GM23338 (cell line): Measurements from ENCODE around the gene KRT33B. TPM values are rescaled to one million over a fixed set of nuclear protein-coding genes. Genes with fewer than 3 reads are reported as not detected.
A peak's percentile ranks its signal among the peaks of the same experiment; 100 is the strongest.

Experiments
- ATAC-seq: fragments of 200-7000 bp; cut with Tn5 transposase; 3 replicates; pipeline ENCODE4 v1.9.1; 2020
- DNase-seq: peaks from one replicate; pipeline ENCODE4 v3.0.0-alpha.2; 2015; ENCODE audit warnings: low spot score
- H2AFZ ChIP-seq: fragments of 200-600 bp; sonication (generic); 2 replicates; pipeline ENCODE4 v1.8.0; 2016; ENCODE audit warnings: antibody characterized with exemption, mild to moderate bottlenecking, moderate library complexity
- H3F3A ChIP-seq: fragments of 200-600 bp; sonication (generic); replicated peaks from 2 replicates; pipeline ENCODE4 v1.8.0; 2017; ENCODE audit warnings: antibody characterized with exemption, mixed run types, low read depth
- H3K27ac ChIP-seq: fragments of 200-600 bp; sonication (generic); 2 replicates; pipeline ENCODE4 v1.6.1; 2016; ENCODE audit warnings: low read depth
- H3K27me3 ChIP-seq: fragments of 200-600 bp; sonication (generic); 2 replicates; pipeline ENCODE4 v1.8.0; 2016; ENCODE audit warnings: mild to moderate bottlenecking, mixed run types, moderate library complexity; ENCODE audit not compliant: insufficient read depth
- H3K36me3 ChIP-seq: fragments of 200-600 bp; sonication (generic); 2 replicates; pipeline ENCODE4 v1.8.0; 2016; ENCODE audit warnings: mild to moderate bottlenecking; ENCODE audit not compliant: insufficient read depth
- H3K4me1 ChIP-seq: fragments of 200-600 bp; sonication (generic); 2 replicates; pipeline ENCODE4 v1.8.0; 2016; ENCODE audit warnings: mild to moderate bottlenecking, moderate library complexity; ENCODE audit not compliant: insufficient read depth
- H3K4me2 ChIP-seq: fragments of 200-600 bp; sonication (generic); 2 replicates; pipeline ENCODE4 v1.7.1; 2017; ENCODE audit warnings: mixed run types
- H3K4me3 ChIP-seq: fragments of 200-600 bp; sonication (generic); 2 replicates; pipeline ENCODE4 v1.6.1; 2016; ENCODE audit warnings: mixed run types
- H3K79me2 ChIP-seq: fragments of 200-600 bp; sonication (generic); replicated peaks from 2 replicates; pipeline ENCODE4 v1.8.0; 2017; ENCODE audit warnings: mild to moderate bottlenecking; ENCODE audit not compliant: insufficient read depth
- H3K9me2 ChIP-seq: fragments of 200-600 bp; sonication (generic); 2 replicates; pipeline ENCODE4 v1.8.0; 2017; ENCODE audit not compliant: insufficient read depth
- H4K20me1 ChIP-seq: fragments of 200-600 bp; sonication (generic); replicated peaks from 2 replicates; pipeline ENCODE4 v1.8.0; 2017; ENCODE audit warnings: mild to moderate bottlenecking; ENCODE audit not compliant: insufficient read depth
- H3K27ac Mint-ChIP-seq: 2 replicates; pipeline ENCODE4 v1.8.0; 2020; ENCODE audit warnings: inconsistent platforms, mild to moderate bottlenecking, moderate library complexity, mixed read lengths
- H3K27me3 Mint-ChIP-seq: 3 replicates; pipeline ENCODE4 v1.8.0; 2022; ENCODE audit warnings: low read depth, mild to moderate bottlenecking, moderate library complexity, mixed read lengths, inconsistent platforms; ENCODE audit not compliant: insufficient read depth, poor library complexity
- H3K36me3 Mint-ChIP-seq: 3 replicates; pipeline ENCODE4 v1.8.0; 2021; ENCODE audit warnings: low read depth, mild to moderate bottlenecking, inconsistent platforms, moderate library complexity, mixed read lengths
- H3K4me1 Mint-ChIP-seq: 3 replicates; pipeline ENCODE4 v1.8.0; 2020; ENCODE audit warnings: mild to moderate bottlenecking, inconsistent platforms, mixed read lengths
- H3K4me3 Mint-ChIP-seq: 3 replicates; pipeline ENCODE4 v1.8.0; 2021; ENCODE audit warnings: moderate library complexity, mild to moderate bottlenecking, inconsistent platforms, mixed read lengths
- H3K9me3 Mint-ChIP-seq: 3 replicates; pipeline ENCODE4 v1.8.0; 2020; ENCODE audit warnings: moderate library complexity, mild to moderate bottlenecking, inconsistent platforms, mixed read lengths
- CREB1 ChIP-seq: fragments of 250-450 bp; sonication (Bioruptor Pico); IDR thresholded peaks from 2 replicates; pipeline ENCODE4 v1.5.0; 2020; ENCODE audit warnings: low read depth, mild to moderate bottlenecking, moderate library complexity
- EZH2 ChIP-seq: fragments of 200-600 bp; sonication (generic); IDR thresholded peaks from one replicate; pipeline ENCODE4 v1.8.0; 2017; ENCODE audit warnings: antibody characterized with exemption, mild to moderate bottlenecking, low read depth; ENCODE audit not compliant: unreplicated experiment
- EZH2phosphoT487 ChIP-seq: fragments of 200-600 bp; sonication (generic); IDR thresholded peaks from one replicate; pipeline ENCODE4 v1.8.1; 2018; ENCODE audit warnings: antibody characterized with exemption; ENCODE audit not compliant: unreplicated experiment
- POLR2AphosphoS5 ChIP-seq: IDR thresholded peaks from 2 replicates; pipeline ENCODE4 v1.6.1; 2016; ENCODE audit warnings: antibody characterized with exemption, low read depth
- REST ChIP-seq: IDR thresholded peaks from one replicate; pipeline ENCODE4 v1.6.1; 2018; ENCODE audit warnings: antibody characterized with exemption; ENCODE audit not compliant: unreplicated experiment
- ZNF114 ChIP-seq: fragments of 250-450 bp; sonication (Bioruptor Pico); IDR thresholded peaks from 2 replicates; pipeline ENCODE4 v1.5.0; 2020; ENCODE audit warnings: mild to moderate bottlenecking, moderate library complexity
- ZNF331 ChIP-seq: fragments of 250-450 bp; sonication (Bioruptor Pico); IDR thresholded peaks from 2 replicates; pipeline ENCODE4 v1.5.0; 2020; ENCODE audit warnings: low read depth, mild to moderate bottlenecking, moderate library complexity
- polyA plus RNA-seq: library from polyadenylated mRNA; unstranded; fragments of >200 nt; fragmentation: Nextera tagmentation; extraction: Ambion mirVana; gene quantifications from 2 replicates; pipeline ENCODE4 v1.2.1, GENCODE V29; 2016
- total RNA-seq: library from RNA; depleted of rRNA; stranded (reverse); fragments of >200 nt; shearing (Covaris generic); gene quantifications from 2 replicates; pipeline ENCODE4 v1.2.3, GENCODE V29; 2014
- TF ChIP-seq, protein P1 (sequence below), 2 experiments: fragments of 200-600 bp in 1 of 2; sonication (generic) in 1 of 2; conservative IDR thresholded peaks; 2 replicates each; pipeline versions ENCODE4 v1.5.1 to v1.6.1; 2016 to 2017; ENCODE audit warnings: antibody characterized with exemption in 2 of 2, low read depth in 2 of 2, mild to moderate bottlenecking in 2 of 2, moderate library complexity in 1 of 2
- TF ChIP-seq, protein P2 (sequence below): IDR thresholded peaks from 2 replicates; pipeline ENCODE4 v1.6.1; 2016; ENCODE audit warnings: antibody characterized with exemption

The KRT33B gene
- total and polyA plus RNA-seq, 2 experiments from 2014 or later = not detected

DNA sequence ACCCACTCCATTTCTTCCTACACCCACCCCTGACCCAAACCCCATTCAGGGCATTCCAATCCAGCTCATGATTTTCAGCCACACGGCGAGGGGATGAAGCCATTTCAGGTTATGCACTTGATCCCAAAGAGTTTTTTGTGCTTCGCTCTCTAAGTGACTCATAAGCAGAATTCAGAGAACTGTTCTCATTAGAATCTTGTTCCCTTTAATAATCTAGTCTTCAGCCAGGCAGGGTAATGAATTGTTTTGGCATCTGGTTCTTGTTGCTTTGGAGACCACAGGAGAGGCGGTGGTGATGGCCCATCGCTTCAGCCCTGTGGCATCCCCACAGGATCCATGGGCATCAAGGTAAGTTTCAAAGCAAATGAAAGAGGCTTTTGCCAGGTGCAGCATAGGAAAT is 32.5 kb upstream of the KRT33B start:
- Mint-ChIP-seq H3K36me3 (no peaks in the 10 kb centered on the region), H3K4me1 (no peaks in the 10 kb centered on the region), H3K9me3 (no peaks in the 10 kb centered on the region), H3K27me3 (peaks cover 2% of the 10 kb centered on the region), H3K27ac (no peak overlapping the region), H3K4me3 (no peak overlapping the region)
- DNase-seq (no peak), ATAC-seq (no peak)
- no peak overlapping the region for H3K27ac ChIP-seq
- H3K79me2 ChIP-seq = no peaks in the 10 kb centered on the region
- H3K4me1 ChIP-seq = no peaks in the 10 kb centered on the region
- H3F3A ChIP-seq = no peaks in the 10 kb centered on the region
- no peaks in the 10 kb centered on the region for H3K9me2 ChIP-seq
- no peaks in the 10 kb centered on the region for H3K27me3 ChIP-seq
- H3K36me3 ChIP-seq = no peaks in the 10 kb centered on the region
- H4K20me1 ChIP-seq = no peaks in the 10 kb centered on the region
- H2AFZ ChIP-seq = no peak overlapping the region
- TF ChIP-seq EZH2phosphoT487 = no peak
- TF ChIP-seq EZH2 = no peak
- TF ChIP-seq CREB1 = no peak
- TF ChIP-seq ZNF331 = no peak
- TF ChIP-seq, protein P1, sequence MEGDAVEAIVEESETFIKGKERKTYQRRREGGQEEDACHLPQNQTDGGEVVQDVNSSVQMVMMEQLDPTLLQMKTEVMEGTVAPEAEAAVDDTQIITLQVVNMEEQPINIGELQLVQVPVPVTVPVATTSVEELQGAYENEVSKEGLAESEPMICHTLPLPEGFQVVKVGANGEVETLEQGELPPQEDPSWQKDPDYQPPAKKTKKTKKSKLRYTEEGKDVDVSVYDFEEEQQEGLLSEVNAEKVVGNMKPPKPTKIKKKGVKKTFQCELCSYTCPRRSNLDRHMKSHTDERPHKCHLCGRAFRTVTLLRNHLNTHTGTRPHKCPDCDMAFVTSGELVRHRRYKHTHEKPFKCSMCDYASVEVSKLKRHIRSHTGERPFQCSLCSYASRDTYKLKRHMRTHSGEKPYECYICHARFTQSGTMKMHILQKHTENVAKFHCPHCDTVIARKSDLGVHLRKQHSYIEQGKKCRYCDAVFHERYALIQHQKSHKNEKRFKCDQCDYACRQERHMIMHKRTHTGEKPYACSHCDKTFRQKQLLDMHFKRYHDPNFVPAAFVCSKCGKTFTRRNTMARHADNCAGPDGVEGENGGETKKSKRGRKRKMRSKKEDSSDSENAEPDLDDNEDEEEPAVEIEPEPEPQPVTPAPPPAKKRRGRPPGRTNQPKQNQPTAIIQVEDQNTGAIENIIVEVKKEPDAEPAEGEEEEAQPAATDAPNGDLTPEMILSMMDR (conservative IDR thresholded peaks at IDR 0.05; ENCODE audit: low read depth in 2 of 2) = no peak
- TF ChIP-seq, protein P2, sequence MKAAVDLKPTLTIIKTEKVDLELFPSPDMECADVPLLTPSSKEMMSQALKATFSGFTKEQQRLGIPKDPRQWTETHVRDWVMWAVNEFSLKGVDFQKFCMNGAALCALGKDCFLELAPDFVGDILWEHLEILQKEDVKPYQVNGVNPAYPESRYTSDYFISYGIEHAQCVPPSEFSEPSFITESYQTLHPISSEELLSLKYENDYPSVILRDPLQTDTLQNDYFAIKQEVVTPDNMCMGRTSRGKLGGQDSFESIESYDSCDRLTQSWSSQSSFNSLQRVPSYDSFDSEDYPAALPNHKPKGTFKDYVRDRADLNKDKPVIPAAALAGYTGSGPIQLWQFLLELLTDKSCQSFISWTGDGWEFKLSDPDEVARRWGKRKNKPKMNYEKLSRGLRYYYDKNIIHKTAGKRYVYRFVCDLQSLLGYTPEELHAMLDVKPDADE = no peak
- no peak overlapping the region for H3K4me3 ChIP-seq
- H3K4me2 ChIP-seq = no peak overlapping the region

DNA sequence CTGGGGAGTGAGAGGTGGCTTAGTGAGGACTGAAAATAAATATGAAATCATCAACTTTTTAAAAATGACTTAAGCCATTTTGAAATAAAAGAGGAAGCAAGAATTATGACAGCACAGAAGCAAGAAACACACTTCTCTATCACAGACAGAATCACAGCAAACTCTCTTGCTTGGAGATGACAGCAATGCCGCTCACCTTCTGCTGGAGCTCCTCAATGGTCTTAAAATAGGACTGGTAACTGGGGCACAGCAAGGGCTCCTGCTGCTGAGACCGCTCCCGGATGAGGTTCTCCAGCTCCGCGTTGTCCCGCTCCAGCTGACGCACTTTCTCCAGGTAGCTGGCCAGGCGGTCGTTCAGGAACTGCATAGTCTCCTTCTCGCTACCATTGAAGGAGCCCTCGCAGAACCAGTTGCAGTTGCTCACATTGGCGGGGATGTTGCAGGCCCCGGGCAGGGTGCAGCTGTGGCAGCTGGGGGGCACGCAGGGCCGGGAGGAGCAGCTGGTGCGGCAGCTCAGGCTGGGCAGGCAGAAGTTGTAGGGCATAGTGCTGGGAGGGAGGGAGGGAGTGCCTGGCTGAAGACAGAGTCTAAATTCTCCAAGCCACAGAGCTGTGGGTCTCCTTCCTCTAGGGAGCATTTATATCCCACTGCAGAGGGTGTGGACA is 27.5 kb upstream of the KRT33B start, which contains the start of gene KRT31:
TSS of gene KRT31 (minus strand) at position 613 of the 665 bp plus-strand sequence. CDS start at position 544, 69 bp downstream.
- Mint-ChIP-seq H3K27me3 (no peaks in the 10 kb centered on the region), H3K4me1 (no peaks in the 10 kb centered on the region), H3K27ac (no peak within 1 kb of the TSS), H3K9me3 (no peaks in the 10 kb centered on the region), H3K4me3 (no peak within 1 kb of the TSS), H3K36me3 (no peaks in the 10 kb centered on the region)
- no peak for TF ChIP-seq ZNF114 (CRISPR knock-in tag)
- TF ChIP-seq REST = no peak
- TF ChIP-seq POLR2AphosphoS5 = no peak
- no peak for TF ChIP-seq ZNF331
- TF ChIP-seq EZH2phosphoT487 = no peak
- Histone ChIP-seq H2AFZ (peak within 1 kb of the TSS; percentile 38; the same call in 1 of the 2 replicates), H4K20me1 (no peaks in the 10 kb centered on the region), H3K4me1 (no peaks in the 10 kb centered on the region), H3K27ac (no peak within 1 kb of the TSS), H3K27me3 (no peaks in the 10 kb centered on the region), H3K9me2 (no peaks in the 10 kb centered on the region), H3K36me3 (no peaks in the 10 kb centered on the region), H3K4me3 (no peak within 1 kb of the TSS), H3F3A (no peaks in the 10 kb centered on the region), H3K4me2 (no peak within 1 kb of the TSS), H3K79me2 (no peaks in the 10 kb centered on the region)
- no peak for ATAC-seq
- no peak for DNase-seq
